Neural cell (in vitro differentiated cells): ENCODE results near the gene KCNIP4.

Source experiments
- EZH2 ChIP-seq: fragments of 200-600, 300-800 bp; shearing (Covaris generic), sonication (generic); IDR thresholded peaks from 2 replicates; pipeline ENCODE4 v1.6.1; 2014; ENCODE audit warnings: antibody characterized with exemption, low read length, borderline replicate concordance, mild to moderate bottlenecking; ENCODE audit not compliant: insufficient read depth, poor library complexity, severe bottlenecking
- RAD21 ChIP-seq: fragments of 450-650 bp; conservative IDR thresholded peaks from 2 replicates; pipeline ENCODE4 v1.6.1; 2014; ENCODE audit warnings: antibody characterized with exemption, mild to moderate bottlenecking, moderate library complexity
- TAF1 ChIP-seq: IDR thresholded peaks from 2 replicates; pipeline ENCODE4 v1.6.1; 2012; ENCODE audit warnings: low read depth
- TF ChIP-seq, protein P1 (sequence below): fragments of 450-650 bp; IDR thresholded peaks from 2 replicates; pipeline ENCODE4 v1.5.1; 2014; ENCODE audit warnings: antibody characterized with exemption, mild to moderate bottlenecking, moderate library complexity; ENCODE audit not compliant: poor library complexity, severe bottlenecking

DNA sequence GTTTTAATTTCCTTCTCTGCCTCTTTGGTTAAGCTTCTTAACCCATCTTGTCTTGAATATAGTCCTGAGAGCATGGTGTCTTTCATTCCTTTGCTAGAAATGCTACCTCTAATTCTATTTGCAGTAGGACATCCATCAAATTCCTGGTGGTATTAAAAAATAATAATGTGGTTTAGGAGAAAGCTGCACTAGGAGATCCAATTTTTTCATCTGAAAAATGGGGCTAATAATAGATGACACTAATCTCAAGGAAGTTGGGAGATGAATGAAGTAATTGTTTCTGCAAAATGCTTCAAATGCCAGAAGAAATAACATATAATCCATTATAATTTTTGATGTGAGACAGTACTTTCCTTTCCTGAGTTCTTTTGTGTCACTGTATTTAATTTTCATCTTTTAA lies 1053.4 kb downstream of the KCNIP4 start:
- TF ChIP-seq, protein P1, sequence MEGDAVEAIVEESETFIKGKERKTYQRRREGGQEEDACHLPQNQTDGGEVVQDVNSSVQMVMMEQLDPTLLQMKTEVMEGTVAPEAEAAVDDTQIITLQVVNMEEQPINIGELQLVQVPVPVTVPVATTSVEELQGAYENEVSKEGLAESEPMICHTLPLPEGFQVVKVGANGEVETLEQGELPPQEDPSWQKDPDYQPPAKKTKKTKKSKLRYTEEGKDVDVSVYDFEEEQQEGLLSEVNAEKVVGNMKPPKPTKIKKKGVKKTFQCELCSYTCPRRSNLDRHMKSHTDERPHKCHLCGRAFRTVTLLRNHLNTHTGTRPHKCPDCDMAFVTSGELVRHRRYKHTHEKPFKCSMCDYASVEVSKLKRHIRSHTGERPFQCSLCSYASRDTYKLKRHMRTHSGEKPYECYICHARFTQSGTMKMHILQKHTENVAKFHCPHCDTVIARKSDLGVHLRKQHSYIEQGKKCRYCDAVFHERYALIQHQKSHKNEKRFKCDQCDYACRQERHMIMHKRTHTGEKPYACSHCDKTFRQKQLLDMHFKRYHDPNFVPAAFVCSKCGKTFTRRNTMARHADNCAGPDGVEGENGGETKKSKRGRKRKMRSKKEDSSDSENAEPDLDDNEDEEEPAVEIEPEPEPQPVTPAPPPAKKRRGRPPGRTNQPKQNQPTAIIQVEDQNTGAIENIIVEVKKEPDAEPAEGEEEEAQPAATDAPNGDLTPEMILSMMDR = no peak
- TF ChIP-seq EZH2 (no peak), RAD21 (no peak), TAF1 (no peak)
